Stimulated activated CD8-positive, alpha-beta memory T cell treated with anti-CD3 and anti-CD28 coated beads, Interleukin-12 subunit alpha, Interleukin-12 subunit beta, amount 100 ng/mL, for 24 hours (primary cell): ENCODE measurements around the gene ALDH8A1.

ENCODE experiments used
- DNase-seq: peaks from one replicate; pipeline ENCODE4 v3.0.0-alpha.2; 2020; ENCODE audit errors: extremely low read depth

ALDH8A1 gene

GRCh38 chr6:134951494-134952263 lies 1.8 kb upstream of the ALDH8A1 start:
- no peak for DNase-seq

- no peak for DNase-seq
Measured at GRCh38 chr6:134950482-134950881, 581 bp upstream of the ALDH8A1 start.

- no peak for DNase-seq
Measured at GRCh38 chr6:134948691-134949090, 1.2 kb downstream of the ALDH8A1 start.

- no peak for DNase-seq
Measured at GRCh38 chr6:134948142-134948541, 1.8 kb downstream of the ALDH8A1 start.

GRCh38 chr6:134945045-134945444 lies 4.9 kb downstream of the ALDH8A1 start:
- DNase-seq = no peak

- no peak for DNase-seq
Measured at GRCh38 chr6:134943522-134944111, 6.3 kb downstream of the ALDH8A1 start.

GRCh38 chr6:134938896-134939295 lies 11.0 kb downstream of the ALDH8A1 start:
- DNase-seq = peak; percentile 45

- DNase-seq = no peak
Measured at GRCh38 chr6:134937426-134937825, 12.5 kb downstream of the ALDH8A1 start.

- DNase-seq = no peak
Measured at GRCh38 chr6:134936931-134937330, 13.0 kb downstream of the ALDH8A1 start.

GRCh38 chr6:134936476-134936875 lies 13.4 kb downstream of the ALDH8A1 start:
- DNase-seq = no peak

GRCh38 chr6:134934793-134935485 lies 15.0 kb downstream of the ALDH8A1 start:
- no peak for DNase-seq

GRCh38 chr6:134932535-134933470 lies 17.1 kb downstream of the ALDH8A1 start:
- DNase-seq = no peak

GRCh38 chr6:134932098-134932497 lies 17.8 kb downstream of the ALDH8A1 start:
- no peak for DNase-seq

GRCh38 chr6:134930463-134930862 lies 19.4 kb downstream of the ALDH8A1 start:
- DNase-seq = no peak

- no peak for DNase-seq
Measured at GRCh38 chr6:134928151-134928900, 21.6 kb downstream of the ALDH8A1 start.

GRCh38 chr6:134925800-134926199 lies 24.1 kb downstream of the ALDH8A1 start:
- DNase-seq = no peak

- no peak for DNase-seq
Measured at GRCh38 chr6:134921721-134922261, 28.1 kb downstream of the ALDH8A1 start.

- no peak for DNase-seq
Measured at GRCh38 chr6:134921276-134921675, 28.6 kb downstream of the ALDH8A1 start.

GRCh38 chr6:134920422-134920821 lies 29.5 kb downstream of the ALDH8A1 start:
- no peak for DNase-seq

GRCh38 chr6:134918418-134918961 lies 31.4 kb downstream of the ALDH8A1 start:
- DNase-seq = no peak
